Cardiac muscle cell (in vitro differentiated cells and primary cell): ENCODE measurements around the gene PNMA1. TPM values are rescaled to one million over a fixed set of nuclear protein-coding genes. Genes with fewer than 3 reads are reported as not detected.

Source experiments
- DNase-seq, 2 donors: peaks; one replicate each; pipeline versions ENCODE4 v3.0.0 to v3.0.0-alpha.2; 2010 to 2017; ENCODE audit warnings: low read depth in 1 of 2, low spot score in 1 of 2
- H3K27ac ChIP-seq: fragments of 200-600 bp; sonication (generic); 2 replicates; pipeline ENCODE4 v1.5.1; 2016
- H3K27me3 ChIP-seq: fragments of 200-600 bp; sonication (generic); 2 replicates; pipeline ENCODE4 v1.6.0; 2016; ENCODE audit warnings: control low read depth
- H3K36me3 ChIP-seq: fragments of 200-600 bp; sonication (generic); 2 replicates; pipeline ENCODE4 v1.5.1; 2016; ENCODE audit warnings: control low read depth
- H3K4me1 ChIP-seq: fragments of 200-600 bp; sonication (generic); 2 replicates; pipeline ENCODE4 v1.8.1; 2017; ENCODE audit warnings: low read depth, mild to moderate bottlenecking, mixed run types
- H3K4me3 ChIP-seq: fragments of 200-600 bp; sonication (generic); 2 replicates; pipeline ENCODE4 v1.5.1; 2016; ENCODE audit warnings: mild to moderate bottlenecking
- H3K9me3 ChIP-seq: fragments of 200-600 bp; sonication (generic); 2 replicates; pipeline ENCODE4 v1.5.1; 2017; ENCODE audit warnings: low read depth, mild to moderate bottlenecking, control low read depth
- CTCF ChIP-seq: IDR thresholded peaks from 2 replicates; pipeline ENCODE4 v1.5.1; 2012; ENCODE audit warnings: low read depth, mild to moderate bottlenecking, low read length
- polyA plus RNA-seq: library from polyadenylated mRNA; unstranded; fragments of >200 nt; fragmentation: Nextera tagmentation; extraction: Ambion mirVana; gene quantifications from 2 replicates; pipeline ENCODE4 v1.2.1, GENCODE V29; 2016
- total RNA-seq: library from RNA; depleted of rRNA; stranded (reverse); fragments of >200 nt; gene quantifications from 2 replicates; pipeline ENCODE4 v1.2.3, GENCODE V29; 2016

Gene PNMA1
- total and polyA plus RNA-seq, 2 experiments from 2014 or later = 39.9 to 77.4 TPM

DNA sequence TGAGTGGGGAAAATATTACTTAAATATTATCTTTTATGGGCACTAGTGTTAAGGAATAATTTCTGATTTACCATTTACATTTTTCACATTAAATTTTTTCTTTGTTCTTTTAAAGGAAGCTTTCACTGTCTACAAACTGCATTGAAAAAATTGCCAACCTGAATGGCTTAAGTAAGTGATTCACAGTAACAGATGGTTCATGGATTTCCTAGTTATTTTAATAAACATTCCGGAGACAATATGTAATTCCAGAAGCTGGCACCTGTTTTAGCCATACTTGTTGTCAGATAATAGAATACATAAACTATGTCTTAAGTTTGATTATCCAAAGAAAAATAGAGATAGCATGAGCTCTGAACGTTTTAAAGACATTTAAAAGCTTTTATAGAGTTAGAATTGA lies 52.3 kb downstream of the PNMA1 start:
- Histone ChIP-seq H3K27ac (no peak overlapping the region), H3K4me3 (no peak overlapping the region)
- DNase-seq = no peak

More for the DNA sequence above, 52.3 kb downstream of the PNMA1 start:
- Histone ChIP-seq H3K4me1 (peaks cover 14% of the 10 kb centered on the region), H3K9me3 (no peaks in the 10 kb centered on the region), H3K27me3 (no peaks in the 10 kb centered on the region), H3K36me3 (peaks cover 3% of the 10 kb centered on the region)
- TF ChIP-seq CTCF = no peak

Other genes starting within 250 kb of the PNMA1 start
- gene RIOX1, start 223.5 kb downstream of the PNMA1 start, total RNA-seq = 32.0 and 34.4 TPM in 2 replicates
- gene RIOX1, start 223.5 kb downstream of the PNMA1 start, polyA plus RNA-seq = 20.3 and 24.7 TPM in 2 replicates
- 5.8 and 8.3 TPM in 2 replicates for gene ACOT1, start 177.2 kb downstream of the PNMA1 start, total RNA-seq
- gene ACOT1, start 177.2 kb downstream of the PNMA1 start, polyA plus RNA-seq = 7.1 and 8.7 TPM in 2 replicates
- gene HEATR4, start 155.4 kb downstream of the PNMA1 start, total RNA-seq = 0.14 and 0.21 TPM in 2 replicates
- gene HEATR4, start 155.4 kb downstream of the PNMA1 start, polyA plus RNA-seq = 1.3 and 1.8 TPM in 2 replicates
- gene ACOT2, start 145.2 kb downstream of the PNMA1 start, total RNA-seq = 84.0 and 92.4 TPM in 2 replicates
- 67.1 and 84.3 TPM in 2 replicates for gene ACOT2, start 145.2 kb downstream of the PNMA1 start, polyA plus RNA-seq
- 0.24 and 0.42 TPM in 2 replicates for gene ACOT4, start 122.5 kb downstream of the PNMA1 start, total RNA-seq
- gene ACOT4, start 122.5 kb downstream of the PNMA1 start, polyA plus RNA-seq = 0.32 and 0.61 TPM in 2 replicates
- 0.18 and 0.45 TPM in 2 replicates for gene ACOT6, start 101.9 kb downstream of the PNMA1 start, total RNA-seq
- gene ACOT6, start 101.9 kb downstream of the PNMA1 start, polyA plus RNA-seq = 0.59 TPM in 1 of 2 replicates, not detected in the other
- gene DNAL1, start 69.4 kb downstream of the PNMA1 start, total RNA-seq = 9.3 and 12.2 TPM in 2 replicates
- 12.4 and 19.4 TPM in 2 replicates for gene DNAL1, start 69.4 kb downstream of the PNMA1 start, polyA plus RNA-seq
- 9.5 and 16.4 TPM in 2 replicates for gene PTGR2, start 137.4 kb upstream of the PNMA1 start, total RNA-seq
- gene PTGR2, start 137.4 kb upstream of the PNMA1 start, polyA plus RNA-seq = 13.4 and 28.5 TPM in 2 replicates
- gene ZNF410, start 172.5 kb upstream of the PNMA1 start, total RNA-seq = 29.9 and 32.1 TPM in 2 replicates
- gene ZNF410, start 172.5 kb upstream of the PNMA1 start, polyA plus RNA-seq = 32.9 and 39.0 TPM in 2 replicates
- 4.0 and 4.4 TPM in 2 replicates for gene FAM161B, start 235.7 kb upstream of the PNMA1 start, total RNA-seq
- gene FAM161B, start 235.7 kb upstream of the PNMA1 start, polyA plus RNA-seq = 1.5 and 7.8 TPM in 2 replicates
- 25.4 and 63.3 TPM in 2 replicates for gene COQ6, start 235.9 kb upstream of the PNMA1 start, total RNA-seq
- 54.6 and 81.7 TPM in 2 replicates for gene COQ6, start 235.9 kb upstream of the PNMA1 start, polyA plus RNA-seq